ENCODE measurements around the gene VPS16.

Gene VPS16

DNA sequence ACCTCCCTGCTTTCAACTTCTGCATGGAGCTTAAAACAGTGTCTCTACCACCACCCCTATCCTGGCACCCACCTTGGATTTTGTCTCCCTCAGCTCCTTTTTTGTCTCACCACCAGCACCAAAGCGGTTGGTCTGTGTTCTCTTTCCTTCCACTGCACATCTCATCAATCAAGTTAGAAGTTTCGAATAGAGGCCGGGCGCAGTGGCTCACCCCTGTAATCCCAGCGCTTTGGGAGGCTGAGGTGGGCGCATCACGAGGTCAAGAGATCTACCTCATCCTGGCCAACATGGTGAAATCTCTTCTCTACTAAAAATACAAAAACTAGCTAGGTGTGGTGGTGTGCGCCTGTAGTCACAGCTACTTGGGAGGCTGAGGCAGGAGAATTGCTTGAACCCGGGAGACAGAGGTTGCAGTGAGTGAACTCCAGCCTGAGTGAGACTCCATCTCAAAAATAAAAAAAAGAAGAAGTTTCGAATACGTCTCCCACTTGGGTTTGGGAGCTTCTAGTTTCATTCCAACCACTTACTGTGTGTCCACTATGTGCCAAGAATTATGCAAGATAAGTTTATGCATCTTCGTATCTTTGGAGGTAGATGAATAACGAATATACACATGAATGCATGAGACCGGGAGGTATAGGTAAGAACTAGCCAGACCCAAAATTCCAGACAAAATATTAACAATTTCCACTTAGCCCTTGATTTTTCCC lies 6.0 kb upstream of the VPS16 start:
- no peak for DNase-seq (ENCODE audit: low read depth, low spot score)

DNA sequence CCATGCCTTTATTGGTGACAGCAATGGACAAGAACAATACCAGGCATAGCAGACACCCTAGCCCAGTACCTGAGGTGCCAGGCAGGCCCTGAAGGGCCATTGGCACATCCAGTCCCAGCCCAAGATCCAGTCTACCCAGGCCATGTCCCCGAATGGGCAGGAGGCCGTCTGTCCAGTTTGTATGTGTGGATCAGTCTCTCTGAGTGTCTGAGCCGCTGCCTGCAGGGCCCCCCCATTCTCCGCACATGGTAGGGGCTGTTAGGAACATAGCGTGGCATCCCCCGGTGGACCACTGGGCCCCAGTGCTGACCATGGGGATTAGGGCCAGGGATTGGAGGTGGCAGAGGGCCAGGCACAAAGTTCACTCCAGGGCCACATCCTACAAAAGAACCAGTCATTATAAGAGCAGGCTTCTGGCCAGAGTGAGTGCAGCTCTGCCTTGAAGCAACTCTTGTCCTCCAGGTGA lies 5.2 kb upstream of the VPS16 start:
- DNase-seq (ENCODE audit: low read depth, low spot score): no peak

DNA sequence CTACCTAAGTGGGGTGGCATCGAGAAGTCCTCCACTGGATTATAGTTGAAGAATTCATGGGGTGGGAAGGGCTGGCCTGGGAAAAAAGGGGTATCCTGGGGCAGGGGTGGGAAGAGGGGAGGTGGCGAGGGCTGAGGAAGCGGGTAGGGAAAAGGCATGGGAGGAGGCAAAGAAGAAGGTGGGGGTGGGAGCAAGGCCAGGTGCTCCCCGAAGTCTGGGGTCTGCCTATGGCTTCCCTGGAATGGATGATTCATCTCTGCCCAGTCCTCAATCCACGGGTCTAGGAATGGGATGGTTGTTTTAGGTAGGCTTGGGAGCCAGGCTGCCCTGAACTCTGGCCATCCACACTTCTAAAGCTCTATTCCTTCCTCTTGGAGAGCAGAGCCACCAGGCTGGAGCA lies 4.5 kb upstream of the VPS16 start:
- no peak for DNase-seq (ENCODE audit: low read depth, low spot score)

DNA sequence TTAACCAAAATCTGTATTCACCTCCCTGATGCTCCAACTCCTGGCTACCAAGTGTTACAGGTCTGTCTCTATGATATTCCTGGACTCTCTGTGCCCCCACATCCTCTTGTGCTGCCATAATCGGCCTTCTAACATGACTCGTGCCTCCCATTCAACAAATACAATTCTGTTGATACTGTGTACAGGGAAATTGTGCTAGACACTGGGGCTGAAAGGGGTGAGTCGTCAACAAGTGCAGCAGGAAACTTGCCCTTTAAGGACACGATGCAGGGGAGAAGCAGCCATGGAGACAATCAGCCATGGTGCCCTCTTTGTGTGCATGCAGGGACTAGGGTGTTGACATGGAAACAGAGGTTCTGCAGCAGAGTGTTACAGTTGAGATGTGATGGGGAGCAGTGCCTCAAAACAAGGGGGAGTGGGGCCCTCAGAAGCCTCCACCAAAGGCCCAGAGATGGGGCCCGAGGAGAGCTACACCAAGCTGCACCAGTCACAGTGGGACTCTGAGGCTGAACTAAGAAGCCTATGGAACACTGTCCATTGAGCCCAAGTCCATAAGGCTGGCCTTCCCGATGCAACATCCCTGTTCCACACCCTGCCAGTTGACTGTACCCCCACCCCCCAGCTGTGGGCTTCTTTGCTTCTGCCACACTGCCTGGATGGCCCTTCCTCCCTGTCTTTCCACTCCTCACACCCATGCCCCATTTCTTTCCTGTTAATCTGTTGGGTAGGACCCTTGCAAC lies 3.2 kb upstream of the VPS16 start:
- DNase-seq (ENCODE audit: low read depth, low spot score): no peak

DNA sequence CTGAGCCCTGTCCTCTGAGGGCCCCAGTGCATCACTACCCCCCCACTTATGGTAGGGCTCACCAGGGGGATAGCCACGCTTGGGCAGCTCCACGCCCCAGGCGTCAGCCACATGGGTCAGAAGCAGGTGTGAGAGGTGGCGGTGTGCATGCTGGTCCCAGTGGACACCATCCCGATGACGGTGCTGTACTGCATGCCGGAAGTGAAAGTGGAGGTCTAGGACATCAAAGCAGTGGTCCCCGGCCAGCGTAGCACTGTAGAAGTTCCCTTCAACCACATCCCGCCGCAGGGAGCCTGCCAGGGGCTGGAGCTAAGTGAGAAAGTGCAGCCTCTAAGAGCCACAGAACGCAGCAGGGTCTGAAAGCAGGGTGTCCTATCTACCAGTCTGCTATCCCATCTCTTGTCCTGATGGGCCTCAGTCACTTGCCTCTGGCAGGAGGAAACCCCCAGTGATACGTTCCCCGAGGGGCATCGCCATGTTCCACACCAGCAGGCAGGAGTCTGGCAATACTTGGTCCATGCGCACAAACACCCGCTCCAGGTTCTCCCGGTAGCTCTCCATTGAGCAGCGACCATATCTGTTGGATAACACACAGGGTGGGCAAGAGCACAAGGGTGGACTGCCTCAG lies 2.3 kb upstream of the VPS16 start:
- DNase-seq (ENCODE audit: low read depth, low spot score): no peak

DNA sequence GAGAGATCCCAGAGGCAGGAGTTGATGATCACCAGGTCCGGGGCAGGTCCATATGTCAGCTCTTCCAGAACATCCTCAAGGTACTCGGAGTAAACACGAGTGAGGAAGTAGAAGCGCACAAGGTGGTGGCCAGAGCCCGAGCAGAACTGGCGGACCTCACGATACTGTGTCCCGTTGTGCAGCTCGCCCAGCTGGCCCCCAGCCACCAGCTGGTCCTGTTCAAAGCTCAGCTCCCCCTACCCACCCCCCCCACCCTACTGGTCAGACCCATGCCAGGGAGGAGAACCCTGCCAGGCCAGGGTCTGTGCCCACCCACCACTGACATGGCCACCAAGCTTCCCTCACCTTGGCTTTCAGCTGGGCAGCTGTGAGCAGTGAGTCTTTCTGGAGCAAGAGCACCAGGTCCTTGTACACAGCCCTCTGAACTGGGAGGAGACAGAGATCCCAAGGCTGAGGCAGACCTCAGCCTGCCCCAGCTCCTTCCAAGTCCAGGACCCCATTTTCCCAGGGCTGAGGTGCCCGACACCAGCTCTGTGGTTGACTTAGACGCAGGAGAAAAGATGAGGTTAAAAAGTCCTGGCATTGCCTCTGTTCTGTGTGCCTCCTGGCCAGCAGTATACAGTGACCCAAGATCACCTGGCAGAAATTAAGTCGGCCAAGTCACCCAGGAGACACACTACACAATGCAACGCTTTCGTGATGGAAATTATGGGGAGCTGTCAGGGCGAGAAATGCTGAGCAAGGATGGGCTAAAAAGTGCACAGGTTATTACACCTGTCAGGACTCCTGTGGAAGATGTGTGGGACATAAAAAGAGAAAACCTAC lies 1.5 kb upstream of the VPS16 start:
- DNase-seq (ENCODE audit: low read depth, low spot score): no peak

DNA sequence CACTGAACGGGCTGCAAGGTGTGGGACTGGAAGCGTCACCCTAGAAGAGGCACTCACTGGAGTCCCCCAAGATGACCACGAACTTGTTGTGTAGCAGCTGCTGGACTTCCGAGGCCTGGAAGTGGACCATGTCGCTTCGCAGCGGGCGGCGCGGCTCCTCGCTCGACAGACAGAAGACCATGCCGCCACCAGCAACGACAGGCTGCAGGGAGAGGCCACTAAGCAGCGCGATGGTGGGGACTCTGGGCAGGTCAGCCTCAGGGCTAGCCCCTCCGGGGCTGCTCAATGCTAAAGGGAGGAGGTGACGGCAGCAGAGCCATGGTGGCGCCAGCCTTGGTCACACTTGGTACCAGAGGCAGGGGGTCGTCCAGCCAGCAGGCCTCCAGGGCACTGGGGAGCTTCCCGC lies 810 bp upstream of the VPS16 start:
- no peak for DNase-seq (ENCODE audit: low read depth, low spot score)

DNA sequence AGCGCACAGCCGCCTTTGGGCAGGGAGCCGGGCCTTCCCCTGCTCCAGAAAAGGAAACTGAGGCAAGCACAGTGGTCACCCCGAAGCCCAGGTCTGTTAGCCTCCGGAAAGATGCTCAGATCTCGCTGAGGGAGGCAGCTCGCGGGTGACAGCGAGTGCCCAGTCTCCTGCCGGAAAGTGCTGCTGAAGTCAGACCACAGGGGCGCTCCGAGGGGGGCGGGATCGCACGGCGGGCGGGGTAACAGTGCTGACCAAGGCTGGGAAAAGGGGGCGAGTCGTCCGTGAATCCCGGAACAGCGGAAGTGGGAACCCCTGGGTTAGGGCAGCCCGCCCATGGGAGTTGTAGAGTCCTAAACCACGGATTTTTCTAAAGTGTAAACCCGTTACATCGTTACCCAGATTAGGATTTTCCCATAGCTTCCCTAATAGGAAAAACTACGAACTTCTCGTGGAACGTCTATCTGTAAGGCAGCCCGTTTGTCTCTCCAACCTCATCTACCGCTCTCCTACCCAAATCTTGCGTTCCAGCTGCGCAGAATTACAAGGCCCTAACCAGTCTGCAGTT lies 504 bp downstream of the VPS16 start:
- no peak for DNase-seq (ENCODE audit: low read depth, low spot score)

DNA sequence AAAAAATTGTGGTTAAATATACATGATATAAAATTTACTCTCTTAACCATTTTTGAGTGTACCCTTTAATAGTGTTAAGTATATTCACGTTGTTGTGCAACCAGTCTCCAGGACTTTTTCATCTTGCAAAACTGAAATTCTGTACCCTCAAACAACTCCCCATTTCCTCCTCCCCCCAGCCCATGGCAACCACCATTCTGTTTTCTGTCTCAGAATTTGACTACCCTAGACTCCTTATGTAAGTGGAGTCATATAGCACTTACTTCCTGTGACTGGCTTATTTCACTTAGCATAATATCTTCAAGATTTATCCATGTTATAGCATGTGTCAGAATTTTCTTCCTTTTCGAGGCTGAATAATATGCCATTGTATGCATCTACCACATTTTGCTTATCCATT lies 5.1 kb downstream of the VPS16 start:
- DNase-seq (ENCODE audit: low read depth, low spot score): no peak

DNA sequence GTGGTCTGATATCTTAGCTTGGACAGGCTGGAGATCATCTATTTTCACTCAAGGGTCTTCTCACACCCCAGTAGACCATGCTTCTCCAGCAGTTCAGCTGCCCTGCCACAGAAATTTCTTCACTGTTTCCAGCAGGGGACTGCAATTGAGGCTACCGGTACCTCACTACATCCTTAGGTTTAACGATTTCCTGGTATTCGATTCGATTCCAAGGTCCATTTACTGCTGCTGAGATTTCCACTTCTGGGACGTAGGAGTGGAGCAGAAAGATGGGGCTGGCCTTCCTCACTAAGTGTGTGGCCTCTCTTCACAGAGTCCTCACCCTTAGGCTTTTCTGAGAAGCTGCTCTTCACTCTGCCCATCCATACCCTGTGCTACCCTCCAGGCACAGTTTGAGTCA lies 6.2 kb downstream of the VPS16 start:
- no peak for DNase-seq (ENCODE audit: low read depth, low spot score)

DNA sequence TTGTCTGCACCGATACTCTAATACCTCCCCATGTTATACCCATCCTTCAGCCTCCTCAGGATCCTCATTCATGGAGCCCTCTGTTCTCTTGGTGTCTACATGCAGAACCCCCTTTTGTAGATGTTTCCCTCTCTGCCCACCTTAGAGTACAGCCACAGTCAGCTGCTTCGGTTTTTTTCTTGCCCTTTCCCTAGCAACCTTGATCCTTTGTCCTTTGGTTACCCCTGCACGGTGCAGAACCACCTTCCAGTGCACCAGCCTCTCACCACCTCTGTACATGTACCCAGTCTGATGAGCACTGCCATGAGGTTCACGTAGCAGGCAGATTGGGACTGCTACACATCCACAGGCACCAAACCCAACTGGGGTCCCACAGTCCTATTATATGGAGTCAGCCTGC lies 7.3 kb downstream of the VPS16 start:
- no peak for DNase-seq (ENCODE audit: low read depth, low spot score)

DNA sequence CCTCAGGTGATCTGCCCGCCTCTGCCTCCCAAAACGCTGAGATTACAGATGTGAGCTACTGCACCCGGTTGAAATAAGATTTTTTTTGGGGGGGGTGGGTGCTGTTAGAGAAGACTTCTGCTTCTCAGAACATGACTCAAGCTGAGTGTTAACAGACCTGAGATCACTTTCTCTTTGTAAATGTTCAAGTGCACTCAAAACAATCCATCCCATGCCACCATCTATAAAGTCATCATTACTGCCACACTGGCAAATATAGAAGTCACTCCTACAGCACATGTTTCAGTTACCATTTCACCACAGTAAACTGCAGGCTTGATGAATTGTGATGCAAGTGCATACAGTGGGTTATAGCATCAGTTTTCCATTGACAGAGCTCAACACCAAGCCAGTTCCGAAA lies 9.0 kb downstream of the VPS16 start:
- no peak for DNase-seq (ENCODE audit: low read depth, low spot score)

DNA sequence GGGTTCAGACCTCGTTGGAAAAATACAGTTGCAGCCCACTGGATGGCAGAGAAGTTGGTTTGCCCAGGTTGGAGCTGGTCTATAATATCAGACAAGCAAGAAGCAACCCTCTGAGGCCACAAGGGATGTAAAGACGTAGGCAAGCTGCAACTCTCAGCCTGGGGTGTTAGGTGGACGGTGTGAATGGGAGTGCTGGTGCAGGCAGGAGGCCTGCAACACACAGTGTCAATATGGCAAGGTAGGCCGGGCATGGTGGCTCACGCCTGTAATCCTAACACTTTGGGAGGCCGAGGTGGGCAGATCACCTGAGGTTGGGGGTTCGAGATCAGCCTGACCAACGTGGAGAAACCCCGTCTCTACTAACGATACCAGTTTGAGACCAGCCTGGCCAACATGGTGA lies 10.5 kb downstream of the VPS16 start:
- no peak for DNase-seq (ENCODE audit: low read depth, low spot score)

DNA sequence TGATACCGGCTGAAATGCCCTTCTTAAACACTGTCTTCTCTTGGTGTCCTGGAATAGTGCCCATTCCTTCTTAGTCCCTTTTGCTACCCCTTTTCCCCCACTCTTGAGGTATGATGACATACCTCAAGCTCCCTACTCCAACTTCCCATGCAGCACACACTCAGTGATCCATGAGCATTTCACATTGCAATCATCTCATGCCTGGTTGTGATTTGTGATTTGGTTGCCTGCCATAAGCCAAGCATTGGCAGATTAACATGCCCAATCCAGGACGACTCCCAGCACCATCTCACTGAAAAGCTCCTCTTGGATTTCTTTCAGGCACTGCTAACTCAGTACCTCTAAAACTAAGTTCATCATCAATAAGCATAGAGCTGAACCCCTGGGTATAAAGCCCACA lies 18.0 kb downstream of the VPS16 start:
- DNase-seq (ENCODE audit: low read depth, low spot score): no peak

DNA sequence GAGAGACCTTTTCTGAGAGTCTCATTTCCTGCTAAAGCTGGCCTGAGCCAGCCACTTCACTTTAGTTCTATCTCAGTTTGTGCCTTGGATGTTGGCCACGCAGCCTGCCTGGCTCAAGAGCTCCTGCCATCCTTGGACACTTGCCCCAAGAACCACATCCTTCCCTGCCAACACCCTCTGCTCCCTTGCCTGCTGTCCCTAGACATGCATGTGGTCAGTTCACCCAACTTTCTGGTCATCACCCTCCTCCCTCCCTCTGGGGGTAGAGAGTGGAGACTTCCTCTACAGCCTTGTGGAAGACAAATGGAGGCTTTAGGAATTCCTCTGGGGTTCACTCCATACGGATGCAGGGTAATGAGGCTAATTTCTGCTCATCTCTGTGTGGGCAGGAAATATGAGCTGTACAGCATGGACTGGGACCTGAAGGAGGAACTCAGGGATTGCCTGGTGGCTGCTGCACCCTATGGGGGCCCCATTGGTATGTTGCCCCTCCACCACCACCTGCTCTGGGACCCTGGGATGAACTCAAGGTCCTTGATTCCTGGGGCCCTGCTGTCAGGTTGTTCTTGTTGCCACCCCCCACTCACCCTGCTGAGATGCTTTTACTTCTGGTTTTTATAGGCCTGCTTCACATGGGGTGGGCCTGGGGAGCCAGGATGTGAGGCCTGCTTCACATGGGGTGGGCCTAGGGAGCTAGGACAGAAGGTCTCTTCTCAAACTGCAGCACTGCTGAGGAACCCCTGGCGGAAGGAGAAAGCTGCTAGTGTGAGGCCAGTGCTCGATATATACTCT lies 19.0 kb downstream of the VPS16 start:
- DNase-seq (ENCODE audit: low read depth, low spot score): no peak

DNA sequence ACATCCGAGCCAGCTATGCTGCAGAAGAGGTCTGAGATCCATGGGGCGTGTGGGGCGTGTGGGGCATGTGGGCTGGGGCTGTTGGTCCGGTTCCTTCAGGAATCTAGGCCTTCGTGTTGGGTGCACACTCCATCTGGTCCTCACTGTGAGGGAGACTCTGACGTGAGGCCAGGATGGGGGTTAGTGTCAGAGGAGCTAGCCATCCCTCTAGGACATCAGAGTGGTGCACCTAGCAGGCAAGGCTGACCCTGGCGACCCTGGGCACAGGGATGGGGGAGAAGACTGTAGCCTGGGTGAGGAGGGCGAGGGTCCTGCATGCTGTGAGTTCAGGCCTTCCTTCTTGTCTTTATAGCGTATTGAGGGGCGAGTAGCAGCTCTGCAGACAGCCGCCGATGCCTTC lies 24.1 kb downstream of the VPS16 start:
- DNase-seq (ENCODE audit: low read depth, low spot score): no peak

DNA sequence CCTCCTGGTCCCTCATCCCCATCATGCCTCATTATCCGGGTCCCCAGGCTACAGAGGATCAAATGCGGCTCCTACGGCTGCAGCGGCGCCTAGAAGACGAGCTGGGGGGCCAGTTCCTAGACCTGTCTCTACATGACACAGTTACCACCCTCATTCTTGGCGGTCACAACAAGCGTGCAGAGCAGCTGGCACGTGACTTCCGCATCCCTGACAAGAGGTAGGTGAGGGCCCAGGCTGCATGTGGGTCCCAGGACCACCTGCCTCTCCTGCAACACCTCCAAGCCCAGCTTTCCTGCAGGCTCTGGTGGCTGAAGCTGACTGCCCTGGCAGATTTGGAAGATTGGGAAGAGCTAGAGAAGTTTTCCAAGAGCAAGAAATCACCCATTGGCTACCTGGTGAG lies 24.6 kb downstream of the VPS16 start:
- DNase-seq (ENCODE audit: low read depth, low spot score): no peak

DNA sequence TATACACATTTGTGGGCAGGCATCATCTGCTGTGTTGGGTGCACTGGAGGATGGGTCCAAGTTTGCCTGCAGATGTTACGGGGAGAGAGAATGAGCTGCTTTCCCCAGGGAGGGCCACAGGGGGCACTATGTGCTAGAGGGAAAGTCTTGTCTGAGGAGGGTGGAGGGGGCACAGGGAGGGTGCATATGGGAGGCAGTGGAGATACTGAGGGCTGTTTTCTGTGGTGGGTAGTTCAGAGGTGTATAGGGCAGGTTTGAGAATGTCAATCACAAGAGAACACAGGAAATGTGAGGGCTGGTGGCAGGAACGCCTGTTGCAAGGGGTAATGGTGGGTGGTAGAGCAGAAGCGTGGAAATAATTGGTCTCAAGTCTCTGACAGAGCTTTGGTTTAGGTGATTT lies 25.1 kb downstream of the VPS16 start:
- DNase-seq (ENCODE audit: low read depth, low spot score): no peak

DNA sequence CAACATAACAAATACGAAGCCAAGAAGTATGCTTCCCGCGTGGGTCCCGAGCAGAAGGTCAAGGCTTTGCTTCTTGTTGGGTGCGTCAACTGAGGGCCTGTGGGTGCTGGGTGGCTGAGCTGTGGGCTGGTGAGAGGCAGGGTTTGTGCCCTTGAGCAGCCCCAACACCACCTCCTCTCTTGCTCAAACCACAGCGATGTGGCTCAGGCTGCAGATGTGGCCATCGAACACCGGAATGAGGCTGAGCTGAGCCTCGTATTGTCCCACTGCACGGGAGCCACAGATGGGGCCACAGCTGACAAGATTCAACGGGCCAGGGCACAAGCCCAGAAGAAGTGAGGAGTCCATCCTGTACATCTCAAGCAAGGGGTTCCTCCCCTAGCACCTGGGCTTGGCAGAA lies 25.7 kb downstream of the VPS16 start:
- DNase-seq (ENCODE audit: low read depth, low spot score): no peak

DNA sequence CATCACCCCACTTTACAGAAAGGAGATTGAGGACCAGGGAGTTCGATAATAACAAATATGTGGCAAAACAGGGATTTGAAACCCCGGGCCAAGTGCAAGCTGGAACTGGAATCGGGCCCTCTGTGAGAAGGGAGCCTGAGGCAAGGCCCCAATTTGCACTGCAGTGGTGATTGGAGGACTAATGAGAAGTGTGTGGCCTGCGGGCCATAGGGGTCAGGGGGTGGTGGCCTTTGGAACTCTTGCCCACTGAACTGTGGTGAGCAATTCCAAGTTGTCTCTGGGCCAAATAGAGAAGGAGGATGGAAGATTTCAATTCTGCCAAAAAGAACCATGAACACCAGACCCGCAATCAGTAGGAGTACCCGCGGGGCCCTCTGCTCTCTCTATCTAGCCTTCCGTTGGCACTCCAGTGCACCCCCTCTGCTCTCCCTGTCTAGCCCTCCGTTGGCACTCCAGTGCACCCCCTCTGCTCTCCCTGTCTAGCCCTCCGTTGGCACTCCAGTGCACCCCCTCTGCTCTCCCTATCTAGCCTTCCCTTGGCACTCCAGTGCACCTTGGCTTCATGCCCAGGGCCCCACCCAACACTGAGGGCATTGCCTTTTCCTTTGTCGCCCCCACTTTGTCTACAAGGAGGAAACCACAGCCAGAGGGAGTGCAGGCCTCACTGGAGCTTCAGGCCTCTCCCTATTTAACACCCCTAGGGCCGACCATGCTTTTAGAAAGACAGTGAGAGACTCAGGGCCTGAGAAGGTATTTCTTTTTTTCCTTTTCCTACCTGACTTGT lies 26.7 kb downstream of the VPS16 start:
- no peak for DNase-seq (ENCODE audit: low read depth, low spot score)
